ENCODE results near the gene KCNS3. TPM values are rescaled to one million over a fixed set of nuclear protein-coding genes. Genes with fewer than 3 reads are reported as not detected.

The KCNS3 gene
- total RNA-seq, 2 donors from 2014 or later = 30.3 to 33.6 TPM

- Histone ChIP-seq H3K4me3 (no peak overlapping the region), H3K27ac (no peak overlapping the region), H3K9me3 (no peaks in the 10 kb centered on the region), H3K27me3 (replicated peaks; ENCODE audit: insufficient read depth) (no peaks in the 10 kb centered on the region), H3K36me3 (no peaks in the 10 kb centered on the region), H3K4me1 (ENCODE audit: control insufficient read depth in 1 of 2, low read depth in 2 of 2) (peaks cover 3 to 6% of the 10 kb centered on the region in 2 donors)
- TF ChIP-seq CTCF (IDR thresholded peaks at IDR 0.05) = no peak
- ATAC-seq (ENCODE audit: insufficient number of reproducible peaks, low FRiP score, low read depth) (no peak), DNase-seq (ENCODE audit: low spot score) (no peak)
These were observed 5.4 kb upstream of the KCNS3 start for GRCh38 chr2:17873021-17873420.

GRCh38 chr2:17876590-17876989 is 1.9 kb upstream of the KCNS3 start:
- no peaks in the 10 kb centered on the region for H3K27me3 ChIP-seq (replicated peaks; ENCODE audit: insufficient read depth)
- no peak overlapping the region for H3K27ac ChIP-seq
- peaks cover 3 to 17% of the 10 kb centered on the region in 2 donors for H3K4me1 ChIP-seq (ENCODE audit: control insufficient read depth in 1 of 2, low read depth in 2 of 2)
- no peak overlapping the region for H3K4me3 ChIP-seq
- no peak for ATAC-seq (ENCODE audit: insufficient number of reproducible peaks, low FRiP score, low read depth)
- no peak for TF ChIP-seq CTCF (IDR thresholded peaks at IDR 0.05)
- H3K36me3 ChIP-seq = no peaks in the 10 kb centered on the region
- DNase-seq (ENCODE audit: low spot score) = no peak
- H3K9me3 ChIP-seq = no peaks in the 10 kb centered on the region

GRCh38 chr2:17877811-17878280 is 621 bp upstream of the KCNS3 start:
- Histone ChIP-seq H3K4me1 (ENCODE audit: control insufficient read depth in 1 of 2, low read depth in 2 of 2) (peaks cover 3 to 17% of the 10 kb centered on the region in 2 donors), H3K36me3 (no peaks in the 10 kb centered on the region), H3K9me3 (no peaks in the 10 kb centered on the region), H3K27ac (peak overlapping the region; percentile 55 to 60), H3K4me3 (peak overlapping the region; percentile 77), H3K27me3 (replicated peaks; ENCODE audit: insufficient read depth) (no peaks in the 10 kb centered on the region)
- DNase-seq (ENCODE audit: low spot score) (no peak), ATAC-seq (ENCODE audit: insufficient number of reproducible peaks, low FRiP score, low read depth) (no peak)
- no peak for TF ChIP-seq CTCF (IDR thresholded peaks at IDR 0.05)

- ATAC-seq (ENCODE audit: insufficient number of reproducible peaks, low FRiP score, low read depth) = peak; percentile 51
- DNase-seq (ENCODE audit: low spot score) = no peak
- Histone ChIP-seq H3K4me3 (peak overlapping the region; percentile 77), H3K4me1 (ENCODE audit: control insufficient read depth in 1 of 2, low read depth in 2 of 2) (peaks cover 3 to 17% of the 10 kb centered on the region in 2 donors), H3K27me3 (replicated peaks; ENCODE audit: insufficient read depth) (no peaks in the 10 kb centered on the region), H3K36me3 (no peaks in the 10 kb centered on the region), H3K9me3 (no peaks in the 10 kb centered on the region), H3K27ac (peak overlapping the region; percentile 70 to 84)
- peak; percentile 28 for TF ChIP-seq CTCF (IDR thresholded peaks at IDR 0.05)
These were observed 858 bp downstream of the KCNS3 start for GRCh38 chr2:17879137-17879912.

- Histone ChIP-seq H3K27me3 (replicated peaks; ENCODE audit: insufficient read depth) (no peaks in the 10 kb centered on the region), H3K4me3 (peak overlapping the region; percentile 77)
- no peak for ATAC-seq (ENCODE audit: insufficient number of reproducible peaks, low FRiP score, low read depth)
These were observed 1.4 kb downstream of the KCNS3 start for GRCh38 chr2:17879913-17880274.

More at GRCh38 chr2:17879913-17880274, 1.4 kb downstream of the KCNS3 start:
- peaks cover 3 to 17% of the 10 kb centered on the region in 2 donors for H3K4me1 ChIP-seq (ENCODE audit: control insufficient read depth in 1 of 2, low read depth in 2 of 2)
- no peaks in the 10 kb centered on the region for H3K36me3 ChIP-seq
- H3K27ac ChIP-seq = no peak overlapping the region
- DNase-seq (ENCODE audit: low spot score) = no peak
- H3K9me3 ChIP-seq = no peaks in the 10 kb centered on the region
- no peak for TF ChIP-seq CTCF (IDR thresholded peaks at IDR 0.05)
